OCI-LY3 (cell line): ENCODE results near the gene ARAP1.

Experiments used
- CTCF ChIP-seq: fragments of 200-600, 300-600 bp; sonication (generic); IDR thresholded peaks from 2 replicates; pipeline ENCODE4 v1.5.1; 2014; ENCODE audit warnings: antibody characterized with exemption, low read length, low read depth
- EZH2phosphoT487 ChIP-seq: fragments of 200-600 bp; shearing (Covaris generic); IDR thresholded peaks from 2 replicates; pipeline ENCODE4 v1.6.1; 2018; ENCODE audit warnings: antibody characterized with exemption, mixed run types, low read depth

GRCh38 chr11:72737336-72737735 lies 14.9 kb downstream of the ARAP1 start:
- TF ChIP-seq CTCF, result no peak
- TF ChIP-seq EZH2phosphoT487, result no peak
